NCI-H748 treated with DMSO at 0.1 percent for 48 hours (cell line): ENCODE results near the gene CBR3.
"Not testable (repeated sequence)": the region's sequence is repeated elsewhere in the genome, so short reads cannot be mapped to it uniquely, and the experiment has no call there.

Source experiments
- DNase-seq: peaks from one replicate; lab custom pipeline; 2025; lab: John Stamatoyannopoulos, UW

The CBR3 gene

DNA sequence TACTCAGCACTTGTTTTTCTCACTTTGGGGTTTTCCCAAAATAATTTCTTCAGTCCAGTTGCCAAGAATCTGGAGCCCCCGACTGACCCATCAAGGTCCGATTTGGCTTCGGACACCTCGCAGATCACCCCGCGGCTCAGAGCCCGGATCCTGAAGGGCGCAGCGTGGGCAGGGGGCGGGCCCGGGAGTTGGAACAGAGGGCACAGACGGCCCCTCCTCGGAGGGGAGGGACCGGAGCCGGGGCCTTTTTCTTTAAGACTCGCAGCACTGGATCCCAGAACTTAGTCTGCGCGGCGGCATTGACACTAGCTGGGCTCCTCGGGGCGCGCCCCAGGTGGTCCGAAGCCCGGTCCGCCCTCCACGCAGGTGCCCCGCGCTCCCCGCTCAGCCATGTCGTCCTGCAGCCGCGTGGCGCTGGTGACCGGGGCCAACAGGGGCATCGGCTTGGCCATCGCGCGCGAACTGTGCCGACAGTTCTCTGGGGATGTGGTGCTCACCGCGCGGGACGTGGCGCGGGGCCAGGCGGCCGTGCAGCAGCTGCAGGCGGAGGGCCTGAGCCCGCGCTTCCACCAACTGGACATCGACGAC, at the start of gene CBR3:
TSS of gene CBR3 (plus strand) at position 277 of the 588 bp plus-strand sequence. CDS start at position 391, 114 bp downstream.
- no peak for DNase-seq

GRCh38 chr21:36087362-36088138, 47.3 kb upstream of the CBR3 start:
- DNase-seq, result no peak

DNA sequence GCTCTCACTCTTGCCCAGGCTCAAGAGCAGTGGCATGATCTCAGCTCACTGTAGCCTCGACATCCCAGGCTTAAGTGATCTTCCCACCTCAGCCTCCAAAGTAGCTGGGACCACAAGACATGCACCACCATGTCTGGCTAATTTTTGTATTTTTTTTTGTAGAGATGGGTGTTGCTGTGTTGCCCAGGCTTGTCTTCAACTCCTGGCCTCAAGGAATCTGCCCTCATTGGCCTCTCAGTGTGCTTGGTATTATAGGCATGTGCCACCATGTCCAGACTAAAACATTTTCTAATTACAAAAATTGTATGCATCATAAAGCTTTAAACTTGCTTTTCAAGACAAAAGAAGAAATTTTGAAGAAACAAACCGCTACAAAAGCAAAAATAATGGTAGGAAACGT, 44.9 kb upstream of the CBR3 start:
- no peak for DNase-seq

GRCh38 chr21:36092681-36093080, 42.2 kb upstream of the CBR3 start:
- no peak for DNase-seq

- no peak for DNase-seq
These were observed 41.4 kb upstream of the CBR3 start for GRCh38 chr21:36093512-36093911.

DNA sequence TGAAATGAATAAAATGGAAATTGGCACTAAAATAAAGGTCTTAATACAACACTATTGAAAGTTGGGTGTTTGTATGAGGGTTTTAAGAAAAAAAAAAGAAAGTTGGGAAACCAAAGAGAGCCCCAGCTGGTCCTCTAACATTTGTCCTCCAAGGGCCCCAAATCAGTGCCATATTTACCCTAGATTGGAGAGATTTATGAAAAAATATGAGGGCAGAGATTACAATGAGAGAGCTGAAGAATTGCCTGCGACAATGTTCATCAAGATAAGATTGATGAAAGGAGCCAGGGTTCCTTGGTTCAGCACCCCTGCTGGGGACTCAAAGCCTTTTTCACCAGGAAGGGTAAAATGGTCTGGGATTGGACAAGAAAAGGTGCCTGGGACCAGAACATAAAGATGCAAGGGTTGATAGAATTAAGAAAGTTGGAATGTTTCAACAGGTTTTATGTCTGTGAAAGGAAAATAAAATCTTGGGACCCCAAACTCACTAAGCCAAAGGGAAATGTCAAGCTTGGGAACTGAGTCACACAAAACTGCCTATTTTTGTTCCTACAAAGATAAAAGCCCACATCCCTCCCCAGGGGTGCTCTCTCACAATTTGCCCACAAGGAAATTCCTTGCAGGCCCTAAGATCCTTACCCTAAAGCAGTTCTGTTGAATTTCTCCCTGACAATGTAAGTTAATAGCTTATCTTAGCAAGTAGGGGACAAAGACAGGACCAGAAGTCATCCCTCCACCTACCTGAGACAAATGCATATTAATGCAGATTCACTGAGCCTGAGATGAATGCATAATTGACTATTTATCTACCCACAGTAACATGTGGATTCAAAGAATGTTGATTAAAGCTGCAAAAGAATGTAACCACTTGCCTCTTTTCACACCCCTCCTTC, 38.2 kb upstream of the CBR3 start:
- no peak for DNase-seq

GRCh38 chr21:36097427-36098181, 37.3 kb upstream of the CBR3 start:
- no peak for DNase-seq

GRCh38 chr21:36098182-36098532, 36.7 kb upstream of the CBR3 start:
- DNase-seq, result no peak

GRCh38 chr21:36099000-36099399, 35.9 kb upstream of the CBR3 start:
- DNase-seq, result no peak

DNA sequence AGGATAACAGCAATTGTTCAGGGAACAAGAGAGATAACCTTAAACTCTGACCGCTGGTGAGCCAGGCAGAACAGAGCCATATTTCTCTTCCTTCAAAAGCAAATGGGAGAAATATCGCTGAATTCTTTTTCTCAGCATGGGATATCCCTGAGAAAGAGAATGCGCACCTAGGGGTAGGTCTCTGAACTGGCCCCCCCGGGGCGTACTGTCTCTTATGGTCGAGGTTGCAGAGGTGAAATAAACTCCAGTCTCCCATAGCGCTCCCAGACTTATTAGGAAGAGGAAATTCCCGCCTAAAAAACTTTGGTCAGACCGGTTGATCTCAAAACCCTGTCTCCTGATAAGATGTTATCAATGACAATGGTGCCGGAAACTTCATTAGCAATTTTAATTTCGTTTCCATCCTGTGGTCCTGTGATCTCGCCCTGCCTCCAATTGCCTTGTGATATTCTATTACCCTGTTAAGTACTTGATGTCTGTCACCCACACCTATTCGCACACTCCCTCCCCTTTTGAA, 35.1 kb upstream of the CBR3 start:
- not testable (repeated sequence) for DNase-seq

DNA sequence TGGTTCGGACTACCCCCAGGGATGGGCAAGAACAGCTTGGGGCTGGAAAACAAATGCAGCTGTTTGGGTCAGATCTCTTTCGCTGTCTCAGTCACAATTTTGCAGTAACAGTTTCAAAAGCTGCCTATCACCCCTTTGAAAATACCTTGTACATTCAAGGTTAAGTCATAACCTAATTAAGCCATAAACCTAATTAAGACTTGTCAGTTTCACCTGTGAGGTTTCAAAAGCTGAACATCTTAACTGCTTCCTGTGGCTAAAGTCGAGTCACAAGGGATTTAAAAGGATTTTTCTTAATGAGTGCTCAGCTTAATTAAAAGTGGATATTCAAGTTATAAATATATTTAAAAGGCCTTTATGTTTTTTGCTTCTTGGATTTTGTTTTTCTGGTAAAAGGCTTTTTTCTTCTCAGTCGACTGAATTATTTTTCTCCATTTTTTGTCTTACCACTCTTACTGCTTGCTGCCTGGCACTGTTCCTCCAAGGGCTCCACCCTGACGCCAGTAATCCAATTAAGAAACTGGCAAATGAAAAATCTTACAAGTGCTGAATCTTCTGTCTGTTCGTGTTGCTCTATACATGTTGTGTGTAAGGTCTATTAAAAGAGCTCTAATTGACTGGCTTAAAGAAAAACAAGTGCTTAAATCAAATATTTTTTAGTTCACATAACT, 33.8 kb upstream of the CBR3 start:
- DNase-seq, result no peak

GRCh38 chr21:36103434-36103833, 31.4 kb upstream of the CBR3 start:
- DNase-seq, result no peak

GRCh38 chr21:36104317-36105300, 30.3 kb upstream of the CBR3 start:
- DNase-seq, result no peak

- DNase-seq, result no peak
These were observed 29.5 kb upstream of the CBR3 start for GRCh38 chr21:36105327-36105842.

DNA sequence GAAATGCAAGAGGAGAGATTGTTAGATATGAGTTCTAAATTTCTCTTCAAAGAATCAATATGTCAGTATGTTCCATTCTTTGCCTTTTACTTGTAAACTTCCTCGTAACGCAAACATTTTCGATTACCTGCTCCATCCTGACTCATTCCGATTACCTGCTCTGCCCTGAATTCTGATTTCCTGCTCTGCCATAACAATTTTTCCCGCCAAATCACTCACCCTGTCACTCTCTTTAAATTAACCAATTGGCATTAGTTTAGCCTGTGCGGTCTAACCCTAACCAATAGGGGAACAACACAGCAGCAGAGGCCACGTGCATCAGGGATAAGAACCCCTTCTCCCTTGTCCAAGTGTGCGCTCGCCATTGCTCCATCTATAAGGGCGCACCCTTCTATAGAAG, 25.0 kb upstream of the CBR3 start:
- DNase-seq, result no peak

DNA sequence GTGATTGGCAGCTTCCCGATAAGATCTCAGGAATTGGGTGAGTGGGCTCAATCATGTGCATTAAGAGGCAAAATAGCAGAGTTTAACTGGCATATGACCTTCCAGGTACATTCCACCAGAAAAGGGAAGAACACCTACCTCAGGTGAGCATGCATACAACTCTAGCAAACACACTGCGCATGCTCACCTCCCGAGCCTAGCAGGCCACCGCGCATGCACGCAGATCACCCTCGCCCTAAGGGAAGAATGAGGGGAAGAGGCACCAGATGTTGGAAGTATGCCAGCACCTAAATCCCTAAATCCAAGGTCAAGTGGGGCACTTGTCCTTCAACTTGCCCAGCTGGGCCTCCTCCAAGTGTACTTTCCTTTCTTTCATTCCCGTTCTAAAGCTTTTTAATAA, 23.6 kb upstream of the CBR3 start:
- no peak for DNase-seq

- DNase-seq, result no peak
These were observed 21.0 kb upstream of the CBR3 start for GRCh38 chr21:36113647-36114428.

DNA sequence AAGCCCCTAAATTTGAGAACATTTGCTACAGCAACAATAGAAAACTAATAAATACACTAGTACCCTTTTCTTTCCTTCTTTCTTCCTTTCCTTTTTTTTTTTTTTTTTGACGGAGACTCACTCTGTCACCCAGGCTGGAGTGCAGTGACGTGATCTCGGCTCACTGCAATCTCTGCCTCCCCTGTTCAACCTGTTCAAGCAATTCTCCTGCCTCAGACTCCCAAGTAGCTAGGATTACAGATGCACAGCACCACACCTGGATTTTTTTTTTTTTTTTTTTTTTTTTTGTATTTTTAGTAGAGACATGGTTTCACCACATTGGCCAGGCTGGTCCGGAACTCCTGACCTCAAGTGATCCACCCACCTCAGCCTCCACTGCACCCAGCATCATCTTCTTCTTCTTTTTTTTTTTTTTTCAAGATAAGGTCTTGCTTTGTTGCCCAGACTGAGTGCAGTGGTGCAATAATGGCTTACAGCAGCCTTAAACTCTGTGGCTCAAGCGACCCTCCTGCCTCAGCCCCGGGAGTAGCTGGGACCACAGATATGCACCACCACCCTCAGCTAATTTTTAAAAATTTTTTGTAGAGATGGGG, 19.6 kb upstream of the CBR3 start:
- DNase-seq, result no peak

DNA sequence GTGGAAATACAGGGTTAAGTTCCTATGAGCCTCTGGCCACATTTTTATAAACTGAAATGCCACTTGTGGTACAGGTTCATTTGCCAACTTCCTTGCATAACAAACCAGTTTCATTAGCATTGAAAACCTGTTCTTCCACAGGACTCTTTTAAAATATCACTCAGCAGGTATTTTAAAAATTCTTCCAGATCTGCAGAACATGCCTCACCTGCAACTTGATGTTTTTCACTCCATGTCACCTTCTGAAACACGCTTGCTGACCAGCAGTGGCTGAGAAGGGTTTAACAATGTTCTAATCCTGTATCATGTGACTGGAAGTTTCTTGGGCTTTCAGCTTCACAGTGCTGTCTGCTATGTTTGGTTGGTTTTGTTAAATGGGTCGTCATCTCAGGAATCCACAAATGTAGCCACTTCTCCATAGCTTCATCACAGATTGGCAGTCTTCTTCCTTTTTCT, 17.6 kb upstream of the CBR3 start:
- no peak for DNase-seq
